Right lobe of liver (tissue), 6 donors: ENCODE data around the gene SLC2A5. TPM values are rescaled to one million over a fixed set of nuclear protein-coding genes. Genes with fewer than 3 reads are reported as not detected.
A peak's percentile ranks its signal among the peaks of the same experiment; 100 is the strongest.
"Not testable (repeated sequence)": the region's sequence is repeated elsewhere in the genome, so short reads cannot be mapped to it uniquely, and the experiment has no call there.

Experiments
- ATAC-seq, 4 donors: fragments of 200-7000 bp; cut with Tn5 transposase; one replicate each; pipeline ENCODE4 v1.9.1; 2020; ENCODE audit warnings: mild to moderate bottlenecking in 4 of 4, moderate library complexity in 4 of 4
- DNase-seq, 3 donors: peaks; one replicate each; pipeline ENCODE4 v3.0.0-alpha.2; 2020
- H3K27ac ChIP-seq, 3 donors: fragments of 200-600 bp; one replicate each; pipeline ENCODE4 v1.8.0; 2022
- H3K27me3 ChIP-seq, 2 donors: fragments of 200-600 bp; one replicate each; pipeline ENCODE4 v1.8.0; 2022
- H3K36me3 ChIP-seq, 4 donors: fragments of 200-600 bp; sonication (generic) in 1 of 4; one replicate each; pipeline versions ENCODE4 v1.5.1 to v1.8.0; 2017 to 2022; ENCODE audit warnings: control low read depth in 1 of 4
- H3K4me1 ChIP-seq, 4 donors: fragments of 200-600 bp; sonication (generic) in 1 of 4; one replicate each; pipeline versions ENCODE4 v1.5.1 to v1.8.0; 2017 to 2022; ENCODE audit warnings: control low read depth in 1 of 4
- H3K4me3 ChIP-seq, 3 donors: fragments of 200-600 bp; one replicate each; pipeline ENCODE4 v1.8.0; 2022
- H3K9me3 ChIP-seq, 4 donors: fragments of 200-600 bp; sonication (generic) in 1 of 4; one replicate each; pipeline versions ENCODE4 v1.5.1 to v1.8.0; 2017 to 2022; ENCODE audit warnings: control low read depth in 1 of 4
- CTCF ChIP-seq, 4 donors: fragments of 200-600 bp in 3 of 4; fragments of 450-650 bp in 1 of 4; IDR thresholded peaks; one replicate each; pipeline versions ENCODE4 v1.5.1 to v1.8.0; 2016 to 2022; ENCODE audit warnings: antibody characterized with exemption in 4 of 4, mild to moderate bottlenecking in 2 of 4
- POLR2A ChIP-seq: fragments of 450-650 bp; IDR thresholded peaks from one replicate; pipeline ENCODE4 v1.6.1; 2017; ENCODE audit warnings: antibody characterized with exemption, mild to moderate bottlenecking
- WGBS: methylation state at CpG from one replicate; pipeline ENCODE4 v1.1.6; 2018; ENCODE audit warnings: low coverage, low lambda C conversion rate; ENCODE audit not compliant: insufficient coverage; ENCODE audit errors: missing lambda C conversion rate; 5-methylcytosine and 5-hydroxymethylcytosine counted together
- intact Hi-C, 2 donors: fragments of 100-400 bp; cut with DNase I; formaldehyde crosslinking; loops; one replicate each; pipeline versions ENCODE4 v1.11.2 to v1.14.1; 2022
- total RNA-seq, 6 experiments: library from RNA; depleted of rRNA in 2 of 6; stranded (reverse); fragments of >200 nt in 2 of 6; fragmentation: NEBNext Ultra II Directional in 3 of 6; extraction: Animal tissue kit (Norgen Biotek cat#: 25700) in 3 of 6; gene quantifications; one replicate each; pipeline versions ENCODE4 v1.1.0 to v1.2.4, GENCODE V29; 2016 to 2023
- donor health status: DM: no; HTN: yes; CAD: no.
- donor health status: DM: no; HTN: no; CAD: no.
- donor health status: DM: no; HTN: no; CAD: no.
- donor health status: DM: no; HTN: yes; CAD: no.
- donor health status: DM: no; HTN: yes; CAD: no.

The SLC2A5 gene
- total RNA-seq, 6 experiments from 2014 or later = 0.19 to 3.5 (median 0.30) TPM

- no peak overlapping the region for H3K4me3 ChIP-seq
- 95% methylated on average over 3 of the region's 5 CpGs for WGBS
- H3K36me3 ChIP-seq = no peaks in the 10 kb centered on the region
- H3K27me3 ChIP-seq = no peaks in the 10 kb centered on the region
- no peak for TF ChIP-seq POLR2A
- no peaks in the 10 kb centered on the region for H3K9me3 ChIP-seq
- no peaks in the 10 kb centered on the region for H3K4me1 ChIP-seq
- DNase-seq (no peak), ATAC-seq (no peak)
- no peak overlapping the region for H3K27ac ChIP-seq
- intact Hi-C loops = no loop called here
Measured at GRCh38 chr1:9025449-9025848, 44.0 kb downstream of the SLC2A5 start.

GRCh38 chr1:9024837-9025236 is 44.6 kb downstream of the SLC2A5 start:
- H3K36me3 ChIP-seq = no peaks in the 10 kb centered on the region
- ATAC-seq (no peak), DNase-seq (no peak)
- H3K27me3 ChIP-seq = no peaks in the 10 kb centered on the region
- intact Hi-C loops = no loop called here
- no peaks in the 10 kb centered on the region for H3K4me1 ChIP-seq
- WGBS = 93% methylated on average over 3 of the region's 20 CpGs
- H3K4me3 ChIP-seq = no peak overlapping the region
- H3K27ac ChIP-seq = no peak overlapping the region
- TF ChIP-seq CTCF (IDR thresholded peaks at IDR 0.05) (no peak), POLR2A (no peak)
- H3K9me3 ChIP-seq = no peaks in the 10 kb centered on the region

DNA sequence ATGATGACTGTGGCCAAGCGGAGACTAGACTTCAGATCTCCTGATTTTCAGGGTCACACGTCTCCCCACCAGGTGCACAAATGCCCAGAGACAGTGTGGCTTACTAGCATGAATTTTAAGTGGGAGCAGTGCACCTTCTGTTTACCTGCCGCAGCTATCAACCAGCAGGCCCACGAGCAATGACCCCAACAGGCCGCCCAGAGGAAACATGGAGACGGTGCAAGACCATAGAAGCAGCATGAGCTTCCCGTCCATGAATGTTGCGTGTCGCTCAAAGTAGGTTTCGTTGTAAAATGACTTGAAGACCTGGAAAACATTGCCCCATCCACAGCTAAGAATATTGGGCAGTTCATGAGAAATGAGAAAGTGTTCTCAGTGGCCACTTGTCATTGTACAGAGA is 46.7 kb downstream of the SLC2A5 start:
- intact Hi-C loops = no loop called here
- Histone ChIP-seq H3K36me3 (no peaks in the 10 kb centered on the region), H3K4me3 (no peak overlapping the region), H3K9me3 (no peaks in the 10 kb centered on the region), H3K27ac (no peak overlapping the region), H3K27me3 (no peaks in the 10 kb centered on the region), H3K4me1 (no peaks in the 10 kb centered on the region)
- ATAC-seq (no peak), DNase-seq (no peak)
- WGBS = 91% methylated on average over 7 of the region's 10 CpGs
- TF ChIP-seq POLR2A = no peak
- no peak for TF ChIP-seq CTCF (IDR thresholded peaks at IDR 0.05)

- H3K4me3 ChIP-seq, H3K27me3 ChIP-seq, H3K9me3 ChIP-seq, intact Hi-C loops, H3K27ac ChIP-seq, H3K36me3 ChIP-seq, DNase-seq, H3K4me1 ChIP-seq: not testable (repeated sequence)
- ATAC-seq = peak; percentile 58 to 85 (median 65)
- WGBS = 43% methylated on average over 7 of the region's 15 CpGs
Measured at GRCh38 chr1:9022026-9022738, 47.3 kb downstream of the SLC2A5 start.

GRCh38 chr1:9020305-9020704 is 49.1 kb downstream of the SLC2A5 start:
- no peaks in the 10 kb centered on the region for H3K4me1 ChIP-seq
- no peaks in the 10 kb centered on the region for H3K9me3 ChIP-seq
- TF ChIP-seq POLR2A (no peak), CTCF (IDR thresholded peaks at IDR 0.05) (no peak)
- H3K27ac ChIP-seq = no peak overlapping the region
- 27% methylated on average over 3 of the region's 6 CpGs for WGBS
- intact Hi-C loops = no loop called here
- DNase-seq = no peak
- H3K4me3 ChIP-seq = no peak overlapping the region
- no peaks in the 10 kb centered on the region for H3K27me3 ChIP-seq
- H3K36me3 ChIP-seq = no peaks in the 10 kb centered on the region
- no peak for ATAC-seq
